GM04503 (cell line): ENCODE measurements around the gene TBC1D19.
"Not testable (repeated sequence)": the region's sequence is repeated elsewhere in the genome, so short reads cannot be mapped to it uniquely, and the experiment has no call there.

Experiments
- DNase-seq: peaks from one replicate; pipeline ENCODE4 v3.0.0-alpha.2; 2012; ENCODE audit warnings: low read depth

Gene TBC1D19

GRCh38 chr4:26583865-26584652 lies at the start of gene TBC1D19:
TSS of gene TBC1D19 (plus strand) at chr4:26584084. CDS start at chr4:26584194, 110 bp downstream.
- DNase-seq: peak; percentile 60

DNA sequence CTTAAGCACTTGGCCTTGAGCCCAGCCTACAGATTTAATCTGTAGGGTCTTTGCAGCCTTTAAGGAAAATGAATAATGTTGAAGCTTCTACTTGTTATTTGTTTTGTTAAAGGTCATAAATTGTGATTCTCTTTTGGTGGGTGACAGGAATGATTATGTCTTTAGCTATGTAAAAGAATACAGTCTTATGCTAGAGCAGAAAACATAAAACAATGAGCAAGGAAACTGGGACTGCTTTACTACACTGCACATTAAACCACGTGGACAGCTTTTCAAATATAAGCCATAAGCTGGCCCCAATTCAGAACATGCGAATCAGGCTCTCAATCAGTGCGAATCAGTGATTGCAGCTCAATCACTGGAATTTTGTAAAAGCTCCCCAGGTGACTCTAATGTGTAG lies 40.9 kb upstream of the TBC1D19 start:
- DNase-seq: no peak

GRCh38 chr4:26544421-26544820 lies 39.5 kb upstream of the TBC1D19 start:
- no peak for DNase-seq

DNA sequence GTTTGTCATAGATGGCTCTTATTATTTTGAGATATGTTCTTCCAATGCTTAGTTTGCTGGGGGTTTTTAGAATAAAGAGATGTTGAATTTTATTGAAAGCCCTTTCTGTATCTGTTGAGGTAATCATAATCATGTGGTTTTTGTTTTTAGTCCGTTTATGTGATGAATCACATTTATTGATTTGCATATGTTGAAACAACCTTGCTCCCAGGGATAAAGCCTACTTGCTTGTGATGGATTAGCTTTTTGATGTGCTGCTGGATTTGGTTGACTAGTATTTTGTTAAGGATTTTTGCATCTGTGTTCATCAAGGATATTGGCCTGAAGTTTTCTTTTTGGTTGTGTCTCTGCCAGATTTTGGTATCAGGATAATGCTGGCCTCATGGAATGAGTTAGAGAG lies 35.5 kb upstream of the TBC1D19 start:
- not testable (repeated sequence) for DNase-seq

GRCh38 chr4:26557164-26557563 lies 26.7 kb upstream of the TBC1D19 start:
- DNase-seq: peak; percentile 98

GRCh38 chr4:26558166-26558895 lies 25.6 kb upstream of the TBC1D19 start:
- DNase-seq: no peak

DNA sequence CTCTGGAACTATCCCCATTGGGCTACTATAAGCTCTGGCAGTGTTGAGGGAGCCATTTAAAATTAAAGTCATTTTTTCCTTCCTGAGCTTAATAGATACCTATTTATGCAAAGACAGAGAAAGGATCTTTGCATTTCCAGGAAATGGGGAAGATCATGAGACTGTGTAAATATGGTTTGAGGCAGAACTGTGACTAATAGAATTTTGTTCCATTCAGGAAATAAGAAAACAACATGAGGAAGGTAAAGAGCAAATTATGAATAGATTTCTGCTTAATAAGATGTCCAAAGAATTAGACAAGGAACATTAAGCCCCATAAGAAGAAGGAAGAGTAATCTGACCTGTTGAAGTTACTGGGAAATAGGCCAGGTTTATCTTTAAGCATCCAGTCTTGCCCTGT lies 17.8 kb upstream of the TBC1D19 start:
- DNase-seq: no peak

GRCh38 chr4:26568446-26568994 lies 15.4 kb upstream of the TBC1D19 start:
- DNase-seq: peak; percentile 96

GRCh38 chr4:26570596-26570995 lies 13.3 kb upstream of the TBC1D19 start:
- DNase-seq: no peak

DNA sequence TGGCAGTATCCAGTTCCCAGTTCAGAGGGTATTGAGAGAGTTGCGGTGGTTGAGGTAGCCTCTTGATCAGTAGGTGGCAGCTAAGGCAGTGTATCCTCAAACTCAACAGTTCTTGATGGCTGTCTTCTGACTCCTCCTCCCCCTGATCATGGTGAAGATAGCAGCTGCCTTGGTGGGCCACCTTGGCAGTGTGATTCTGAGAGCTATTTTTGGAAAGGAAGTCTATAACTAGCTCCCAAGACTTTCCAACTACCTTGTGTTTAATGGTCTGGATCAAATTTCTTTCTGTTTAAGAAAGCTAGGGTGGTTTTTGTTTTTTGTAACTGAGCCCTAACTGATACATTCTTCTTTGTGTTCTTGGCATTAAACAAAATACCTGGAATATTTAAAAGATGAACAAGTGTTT lies 10.5 kb upstream of the TBC1D19 start:
- no peak for DNase-seq

DNA sequence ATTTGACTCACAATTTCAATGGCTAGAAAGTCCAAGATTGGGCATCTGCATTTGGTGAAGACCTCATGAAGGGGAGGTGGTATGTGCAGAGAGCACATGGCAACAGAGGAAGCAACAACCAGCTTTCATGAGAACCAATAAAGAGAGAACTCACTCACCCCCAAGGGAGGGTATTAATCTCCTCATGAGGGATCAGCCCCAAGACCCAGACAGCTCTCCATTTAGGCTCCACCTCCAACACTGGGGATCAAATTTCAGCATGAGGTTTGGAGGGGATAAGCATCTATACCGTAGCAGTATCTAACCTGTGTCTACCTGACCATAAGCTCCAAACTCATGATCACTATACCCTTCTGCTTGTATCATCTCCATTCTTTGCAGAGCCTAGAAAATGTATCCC lies 9.3 kb upstream of the TBC1D19 start:
- no peak for DNase-seq

DNA sequence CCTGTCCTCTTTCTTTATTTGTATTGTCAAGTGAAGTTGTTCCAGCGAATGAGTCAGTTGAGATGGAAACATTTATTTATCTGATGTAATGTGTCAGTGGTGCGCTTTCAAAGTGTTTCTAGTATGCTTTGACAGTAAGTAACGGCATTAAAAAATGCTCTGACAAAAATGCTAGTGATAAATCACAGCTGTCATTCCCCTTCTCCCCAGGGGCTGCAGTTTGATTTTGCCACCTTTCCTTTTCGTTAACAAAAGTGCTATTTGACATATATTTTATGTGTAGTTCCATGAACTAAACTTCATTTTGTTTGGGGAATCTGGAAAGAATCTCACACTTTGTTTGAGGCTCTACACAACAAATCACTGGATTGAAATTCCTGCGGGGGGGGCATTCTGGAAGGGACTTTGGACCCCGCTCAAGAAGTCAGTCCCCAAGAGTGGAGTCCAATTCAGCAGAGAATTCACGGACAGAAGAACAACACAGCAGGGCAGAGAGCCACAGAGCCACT lies 7.6 kb upstream of the TBC1D19 start:
- peak; percentile 34 for DNase-seq

DNA sequence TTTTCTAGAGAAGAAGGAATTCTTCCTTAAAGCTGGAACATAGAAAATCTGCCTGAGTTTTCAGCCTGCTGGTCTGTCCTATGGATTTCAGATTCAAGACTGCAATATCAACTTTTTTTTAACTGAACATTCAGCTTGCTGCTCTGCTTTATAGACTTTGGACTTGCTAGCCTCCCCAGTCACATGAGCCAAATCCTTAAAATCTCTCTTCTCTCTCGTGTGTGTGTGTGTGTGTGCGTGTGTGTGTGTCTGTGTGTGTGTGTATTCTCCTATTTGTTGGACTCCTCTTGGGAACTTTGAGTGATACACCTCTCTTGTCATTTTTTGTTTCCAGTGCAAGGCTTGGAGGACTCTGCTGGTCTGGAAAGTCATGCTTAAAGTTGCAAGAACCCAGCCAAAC lies 6.8 kb upstream of the TBC1D19 start:
- DNase-seq: no peak

DNA sequence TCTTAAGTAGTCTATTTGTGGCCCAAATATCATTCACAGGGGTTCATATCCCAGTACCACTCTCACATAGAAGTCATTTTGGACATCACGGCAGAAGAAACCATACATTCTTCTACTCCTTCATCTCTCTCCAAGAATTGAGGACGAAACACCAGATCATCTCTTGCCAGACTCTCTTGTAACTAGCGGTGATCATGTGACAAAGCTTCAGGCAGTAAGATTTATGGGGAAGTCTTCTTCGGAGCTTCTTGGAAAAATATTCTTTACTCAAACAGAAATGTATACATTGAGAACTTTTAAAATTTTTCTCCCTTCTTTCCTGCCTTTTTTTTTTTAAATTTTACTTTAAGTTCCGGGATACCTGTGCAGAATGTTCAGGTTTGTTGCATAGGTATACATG lies 4.7 kb upstream of the TBC1D19 start:
- no peak for DNase-seq

DNA sequence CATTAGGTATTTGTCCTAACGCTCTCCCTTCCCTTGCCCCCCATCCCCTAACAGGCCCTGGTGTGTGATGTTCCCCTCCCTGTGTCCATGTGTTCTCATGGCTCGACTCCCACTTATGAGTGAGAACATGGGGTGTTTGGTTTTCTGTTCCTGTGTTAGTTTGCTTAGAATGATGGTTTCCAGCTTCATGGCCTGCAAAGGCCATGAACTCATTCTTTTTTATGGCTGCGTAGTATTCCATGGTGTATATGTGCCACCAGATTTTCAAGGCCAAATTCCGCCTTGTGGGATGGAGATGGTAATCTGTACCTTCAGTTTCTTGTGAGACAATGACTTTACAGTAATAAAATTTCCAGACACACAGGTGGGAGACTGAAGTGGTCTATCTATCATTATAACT lies 2.5 kb upstream of the TBC1D19 start:
- DNase-seq: not testable (repeated sequence)

DNA sequence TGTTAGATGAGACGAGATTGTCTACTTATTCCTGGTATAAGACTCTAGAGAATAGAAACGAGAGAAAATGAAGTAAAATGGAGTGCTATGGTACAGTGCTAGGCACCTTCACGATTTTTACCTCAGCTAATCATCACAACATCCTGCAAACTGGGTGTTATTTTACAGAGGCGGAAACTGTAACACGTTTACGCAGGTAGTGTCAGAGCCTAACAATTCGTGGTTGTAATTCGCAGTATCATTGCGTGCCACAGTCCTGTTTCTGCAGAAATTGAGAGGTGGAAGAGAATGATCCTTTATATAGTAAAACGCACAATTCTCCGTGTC lies 383 bp upstream of the TBC1D19 start:
- DNase-seq: no peak

DNA sequence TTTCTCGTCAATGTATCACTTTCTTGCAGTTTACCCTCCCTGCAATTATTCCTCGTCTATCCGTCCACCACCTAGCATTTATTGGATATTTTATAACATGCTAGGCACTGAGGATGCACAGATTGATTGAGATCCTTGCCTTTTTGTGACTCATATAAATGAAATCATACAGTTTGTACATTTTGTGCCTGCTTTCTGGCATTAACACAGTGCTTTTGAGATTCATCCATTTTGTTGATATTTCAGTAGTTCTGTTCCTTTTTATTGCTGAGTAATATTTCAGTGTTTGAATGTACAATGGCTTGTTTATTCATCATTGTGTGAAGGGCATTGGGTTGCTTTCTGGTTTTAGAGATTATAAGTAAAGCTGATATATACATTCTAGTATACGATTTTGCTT lies 841 bp downstream of the TBC1D19 start:
- no peak for DNase-seq

GRCh38 chr4:26589705-26590104 lies 5.8 kb downstream of the TBC1D19 start:
- no peak for DNase-seq

- no peak for DNase-seq
Measured at GRCh38 chr4:26590639-26591038, 6.8 kb downstream of the TBC1D19 start.

DNA sequence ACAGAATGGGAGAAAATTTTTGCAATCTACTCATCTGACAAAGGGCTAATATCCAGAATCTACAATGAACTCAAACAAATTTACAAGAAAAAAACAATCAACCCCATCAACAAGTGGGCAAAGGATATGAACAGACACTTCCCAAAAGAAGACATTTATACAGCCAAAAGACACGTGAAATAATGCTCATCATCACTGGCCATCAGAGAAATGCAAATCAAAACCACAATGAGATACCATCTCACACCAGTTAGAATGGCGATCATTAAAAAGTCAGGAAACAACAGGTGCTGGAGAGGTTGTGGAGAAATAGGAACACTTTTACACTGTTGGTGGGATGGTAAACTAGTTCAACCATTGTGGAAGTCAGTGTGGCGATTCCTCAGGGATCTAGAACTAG lies 9.7 kb downstream of the TBC1D19 start:
- DNase-seq: not testable (repeated sequence)

- DNase-seq: no peak
Measured at GRCh38 chr4:26594371-26594770, 10.5 kb downstream of the TBC1D19 start.

GRCh38 chr4:26594778-26595177 lies 10.9 kb downstream of the TBC1D19 start:
- no peak for DNase-seq

- DNase-seq: no peak
Measured at GRCh38 chr4:26596843-26597242, 13.0 kb downstream of the TBC1D19 start.
